H7 (cell line): ENCODE data around the gene CDC42BPA. TPM values are rescaled to one million over a fixed set of nuclear protein-coding genes. Genes with fewer than 3 reads are reported as not detected.

ENCODE experiments used
- DNase-seq: peaks from one replicate; pipeline ENCODE4 v3.0.0; 2012
- H3K27me3 ChIP-seq: 2 replicates; pipeline ENCODE4 v1.6.0; 2011; ENCODE audit warnings: mild to moderate bottlenecking, low read length; ENCODE audit not compliant: control insufficient read depth, insufficient read depth
- H3K36me3 ChIP-seq: replicated peaks from 2 replicates; pipeline ENCODE4 v1.5.1; 2011; ENCODE audit warnings: low read length; ENCODE audit not compliant: control insufficient read depth, insufficient read depth
- H3K4me3 ChIP-seq: 2 replicates; pipeline ENCODE4 v1.5.1; 2011; ENCODE audit warnings: low read depth, mild to moderate bottlenecking, control low read depth, low read length, moderate library complexity; ENCODE audit not compliant: insufficient read depth
- total RNA-seq: library from RNA; depleted of rRNA; stranded (reverse); fragments of >200 nt; shearing (Covaris generic); gene quantifications from 2 replicates; pipeline ENCODE4 v1.2.3, GENCODE V29; 2014

CDC42BPA gene
- total RNA-seq, 1 experiment from 2014 or later = 26.1 TPM

DNA sequence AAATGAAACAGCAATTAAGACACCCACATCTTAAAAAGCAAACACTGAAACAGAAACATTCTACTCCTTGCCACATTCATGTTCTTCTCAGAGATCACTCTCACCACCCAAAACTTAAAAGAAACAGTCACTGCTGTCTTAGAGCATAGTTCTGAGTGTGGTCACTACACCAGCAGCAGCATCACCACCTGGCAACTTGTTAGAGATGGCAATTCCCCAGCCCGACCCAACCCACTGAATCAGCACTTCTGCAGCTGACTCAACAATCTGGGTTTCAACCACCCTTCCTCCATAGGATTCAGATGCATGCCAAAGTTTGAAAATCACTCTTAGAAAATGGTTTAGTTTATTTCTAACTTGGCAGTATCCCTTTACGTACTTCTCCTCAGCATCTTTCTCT lies 126.1 kb downstream of the CDC42BPA start:
- Histone ChIP-seq H3K27me3 (no peaks in the 10 kb centered on the region), H3K36me3 (no peaks in the 10 kb centered on the region), H3K4me3 (no peak overlapping the region)
- peak; percentile 20 for DNase-seq

GRCh38 chr1:227191607-227192006 lies 126.7 kb downstream of the CDC42BPA start:
- H3K36me3 ChIP-seq = no peaks in the 10 kb centered on the region
- no peaks in the 10 kb centered on the region for H3K27me3 ChIP-seq
- H3K4me3 ChIP-seq = no peak overlapping the region
- no peak for DNase-seq

DNA sequence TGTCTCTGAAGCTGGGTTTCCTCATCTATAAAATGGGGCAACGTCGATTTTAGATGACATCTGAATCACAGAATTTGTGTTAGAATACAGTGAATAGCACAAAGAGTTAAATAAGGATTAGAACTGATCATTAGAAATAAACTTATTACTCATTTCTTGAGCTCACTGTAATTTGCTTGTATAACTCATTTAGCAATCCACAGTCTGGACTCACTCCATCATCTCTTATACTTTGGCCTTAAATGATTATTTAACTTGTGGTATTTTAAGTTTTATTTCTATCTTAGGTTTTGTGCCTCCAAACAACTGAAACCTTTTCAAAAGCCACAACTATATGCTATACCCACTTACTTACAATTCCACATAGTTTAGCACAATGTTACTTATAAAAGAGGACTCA lies 128.0 kb downstream of the CDC42BPA start:
- DNase-seq = no peak
- H3K4me3 ChIP-seq = no peak overlapping the region
- H3K27me3 ChIP-seq = no peaks in the 10 kb centered on the region
- H3K36me3 ChIP-seq = no peaks in the 10 kb centered on the region

DNA sequence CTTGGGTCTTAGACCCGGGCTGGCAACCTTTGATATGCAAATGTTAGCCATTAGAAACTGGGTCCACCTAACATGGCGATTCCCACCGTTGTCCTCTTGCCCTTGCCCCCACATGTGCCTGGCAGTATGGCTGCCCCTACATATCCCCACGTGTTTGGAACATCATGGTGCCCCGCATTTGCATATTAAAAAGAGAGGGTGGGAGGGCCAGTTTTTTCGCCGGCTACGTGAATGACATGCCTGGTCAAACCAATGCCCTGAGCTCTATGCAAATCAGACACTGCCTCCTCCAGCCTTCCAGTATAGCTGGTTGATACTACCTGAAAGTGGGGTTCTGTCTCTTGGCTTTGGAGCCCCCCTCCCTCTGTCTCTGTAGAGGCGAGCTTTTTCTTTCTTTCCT lies 133.0 kb downstream of the CDC42BPA start:
- DNase-seq = no peak
- Histone ChIP-seq H3K36me3 (no peaks in the 10 kb centered on the region), H3K4me3 (no peak overlapping the region), H3K27me3 (no peaks in the 10 kb centered on the region)

GRCh38 chr1:227182012-227182411 lies 136.3 kb downstream of the CDC42BPA start:
- Histone ChIP-seq H3K27me3 (no peaks in the 10 kb centered on the region), H3K4me3 (no peak overlapping the region), H3K36me3 (no peaks in the 10 kb centered on the region)
- DNase-seq = no peak

GRCh38 chr1:227175611-227176010 lies 142.7 kb downstream of the CDC42BPA start:
- no peak for DNase-seq
- Histone ChIP-seq H3K36me3 (no peaks in the 10 kb centered on the region; the same call in 1 of the 2 replicates), H3K4me3 (no peak overlapping the region)

GRCh38 chr1:227174164-227174563 lies 144.1 kb downstream of the CDC42BPA start:
- H3K4me3 ChIP-seq = no peak overlapping the region
- no peak for DNase-seq
- H3K36me3 ChIP-seq = no peaks in the 10 kb centered on the region; the same call in 1 of the 2 replicates
- no peaks in the 10 kb centered on the region for H3K27me3 ChIP-seq

More at GRCh38 chr1:227175611-227176010, 142.7 kb downstream of the CDC42BPA start:
- H3K27me3 ChIP-seq = no peaks in the 10 kb centered on the region

DNA sequence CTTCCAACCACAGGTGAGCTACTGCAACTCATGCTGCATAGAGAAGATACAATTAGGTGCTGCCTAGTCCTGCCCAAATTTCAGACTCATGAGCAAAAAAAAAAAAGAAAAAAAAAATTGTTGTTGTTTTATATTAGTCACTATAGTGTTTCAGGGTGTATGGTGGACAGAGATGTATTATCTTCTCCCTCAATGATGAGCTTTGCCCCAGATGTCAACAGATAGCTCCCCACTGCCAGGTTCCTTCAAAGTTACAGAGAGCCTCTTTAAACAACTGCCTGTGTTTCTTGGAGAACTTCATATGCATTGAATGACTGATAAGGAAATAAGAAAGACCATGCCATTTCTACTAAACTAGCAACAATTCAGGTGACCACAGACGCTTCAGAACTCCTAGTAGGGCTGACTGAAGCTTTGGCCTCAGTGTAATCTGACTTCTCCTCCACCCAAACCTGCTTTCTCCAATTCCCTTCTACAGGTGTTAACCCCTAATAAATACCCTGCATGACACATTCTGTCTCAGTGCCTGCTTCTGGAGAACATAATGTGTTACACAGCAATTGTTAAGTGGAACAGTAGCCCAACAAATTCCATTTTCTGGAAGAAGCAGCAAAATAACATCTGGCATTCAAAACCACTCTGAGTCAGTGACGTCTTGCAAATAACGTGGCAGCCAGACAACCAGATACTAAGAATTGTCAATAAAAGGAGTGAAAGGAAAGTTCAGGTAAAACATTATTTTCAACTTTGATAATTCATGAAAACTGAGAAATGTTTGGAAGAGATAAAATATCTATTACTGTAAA lies 147.7 kb downstream of the CDC42BPA start:
- DNase-seq = no peak
- no peaks in the 10 kb centered on the region for H3K36me3 ChIP-seq
- H3K4me3 ChIP-seq = no peak overlapping the region
- no peaks in the 10 kb centered on the region for H3K27me3 ChIP-seq

GRCh38 chr1:227169343-227169742 lies 148.9 kb downstream of the CDC42BPA start:
- Histone ChIP-seq H3K27me3 (no peaks in the 10 kb centered on the region), H3K36me3 (no peaks in the 10 kb centered on the region), H3K4me3 (no peak overlapping the region)
- no peak for DNase-seq

- Histone ChIP-seq H3K4me3 (no peak overlapping the region), H3K36me3 (no peaks in the 10 kb centered on the region), H3K27me3 (no peaks in the 10 kb centered on the region)
- no peak for DNase-seq
These were observed 150.8 kb downstream of the CDC42BPA start for GRCh38 chr1:227167276-227168101.

GRCh38 chr1:227166559-227166958 lies 151.7 kb downstream of the CDC42BPA start:
- Histone ChIP-seq H3K4me3 (no peak overlapping the region), H3K27me3 (no peaks in the 10 kb centered on the region), H3K36me3 (no peaks in the 10 kb centered on the region)
- peak; percentile 37 for DNase-seq

- H3K4me3 ChIP-seq = no peak overlapping the region
- no peaks in the 10 kb centered on the region for H3K27me3 ChIP-seq
- no peak for DNase-seq
- H3K36me3 ChIP-seq = no peaks in the 10 kb centered on the region
These were observed 156.8 kb downstream of the CDC42BPA start for GRCh38 chr1:227161470-227161869.

- Histone ChIP-seq H3K27me3 (no peaks in the 10 kb centered on the region), H3K36me3 (no peaks in the 10 kb centered on the region), H3K4me3 (no peak overlapping the region)
- DNase-seq = no peak
These were observed 161.8 kb downstream of the CDC42BPA start for GRCh38 chr1:227156520-227156919.

DNA sequence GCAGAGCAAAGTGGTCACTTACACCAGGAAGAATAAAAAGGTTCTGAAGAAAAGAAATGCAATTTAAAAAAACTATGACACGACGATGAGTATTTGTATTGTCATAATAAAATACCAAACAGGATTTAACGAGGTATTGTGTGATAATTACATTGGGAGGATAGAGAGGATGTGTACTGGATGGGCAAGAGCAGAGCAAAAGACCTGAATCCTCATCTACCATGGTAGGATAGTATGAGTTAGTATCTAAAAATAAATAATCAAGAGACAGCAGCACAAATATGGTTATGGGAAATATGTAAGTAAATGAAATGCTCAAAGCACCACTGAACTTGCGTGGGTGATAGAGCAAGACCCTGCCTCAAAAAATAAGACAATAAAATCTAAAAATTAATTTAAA lies 162.6 kb downstream of the CDC42BPA start:
- Histone ChIP-seq H3K27me3 (no peaks in the 10 kb centered on the region), H3K36me3 (no peaks in the 10 kb centered on the region), H3K4me3 (no peak overlapping the region)
- no peak for DNase-seq

GRCh38 chr1:227155004-227155403 lies 163.3 kb downstream of the CDC42BPA start:
- no peak for DNase-seq
- H3K4me3 ChIP-seq = no peak overlapping the region
- H3K27me3 ChIP-seq = no peaks in the 10 kb centered on the region
- no peaks in the 10 kb centered on the region for H3K36me3 ChIP-seq
